HG02973 (cell line): Measurements from ENCODE around the gene KRT27.

Experiments
- ATAC-seq: cut with Tn5 transposase; IDR thresholded peaks from one replicate; pipeline ENCODE4 v1.9.1; 2021; ENCODE audit warnings: moderate library complexity; ENCODE audit not compliant: unreplicated experiment

The KRT27 gene

DNA sequence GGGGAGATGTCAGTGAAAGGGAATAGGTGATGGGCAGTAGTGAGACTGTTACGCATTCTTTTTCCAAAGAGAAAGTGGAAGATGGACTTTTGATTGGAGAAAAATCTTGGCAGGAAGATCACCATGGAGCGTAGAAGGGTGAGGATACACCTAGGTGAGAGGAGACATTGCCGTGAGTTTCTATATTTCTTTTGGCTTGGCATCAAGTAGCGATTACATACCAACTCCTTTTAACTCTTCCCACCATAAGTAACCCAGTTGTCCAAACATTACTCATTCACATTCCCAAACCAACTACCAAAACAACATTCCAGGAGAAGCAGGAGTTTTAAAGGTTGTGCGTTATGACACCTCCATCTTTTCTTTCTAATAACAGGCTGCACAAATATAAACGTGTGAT, 28.1 kb upstream of the KRT27 start:
- ATAC-seq: no peak

- ATAC-seq: no peak
Measured at GRCh38 chr17:40809721-40810421, 27.5 kb upstream of the KRT27 start.

DNA sequence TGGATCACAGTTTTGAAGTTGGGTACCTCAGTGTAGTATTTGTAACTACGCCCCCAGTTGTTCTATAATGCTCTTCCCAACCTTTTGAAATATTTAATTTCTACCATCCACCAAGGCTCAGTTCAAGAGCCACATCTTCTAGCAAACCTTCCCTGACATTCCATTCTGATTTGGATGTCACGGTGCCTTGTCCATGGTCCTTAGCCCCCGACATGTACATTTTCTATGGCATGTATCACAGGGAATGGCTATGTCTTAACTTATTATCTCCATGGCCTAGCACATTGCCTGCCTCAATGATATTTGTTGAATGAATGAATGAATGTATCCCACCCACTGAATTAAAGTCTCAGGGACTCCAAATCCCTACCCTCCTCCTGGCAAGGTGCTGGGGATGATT, 23.8 kb upstream of the KRT27 start:
- ATAC-seq: no peak

DNA sequence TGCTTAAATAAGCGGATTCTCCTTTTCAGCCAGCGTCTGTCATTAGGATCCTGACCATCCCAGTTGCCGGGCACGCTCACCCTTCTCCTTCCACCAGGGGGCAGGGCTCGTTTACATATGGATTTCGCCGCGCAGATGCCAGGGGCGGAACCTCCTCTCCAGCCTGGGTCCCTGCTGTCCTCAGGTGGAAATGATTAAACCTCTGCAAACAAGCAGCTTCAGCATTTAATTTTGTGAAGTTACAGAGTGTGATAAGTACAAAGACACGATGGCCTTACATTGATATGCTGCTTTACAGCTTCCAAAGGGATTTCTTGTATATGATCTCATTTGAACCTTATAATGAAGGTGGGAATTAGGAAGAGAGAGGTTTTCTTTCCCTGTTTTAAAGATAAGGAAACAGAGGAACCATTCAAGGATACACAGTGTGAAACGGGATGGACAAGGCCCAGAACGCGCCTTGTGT, 21.3 kb upstream of the KRT27 start:
- no peak for ATAC-seq

- ATAC-seq: no peak
Measured at GRCh38 chr17:40801157-40801556, 18.8 kb upstream of the KRT27 start.

DNA sequence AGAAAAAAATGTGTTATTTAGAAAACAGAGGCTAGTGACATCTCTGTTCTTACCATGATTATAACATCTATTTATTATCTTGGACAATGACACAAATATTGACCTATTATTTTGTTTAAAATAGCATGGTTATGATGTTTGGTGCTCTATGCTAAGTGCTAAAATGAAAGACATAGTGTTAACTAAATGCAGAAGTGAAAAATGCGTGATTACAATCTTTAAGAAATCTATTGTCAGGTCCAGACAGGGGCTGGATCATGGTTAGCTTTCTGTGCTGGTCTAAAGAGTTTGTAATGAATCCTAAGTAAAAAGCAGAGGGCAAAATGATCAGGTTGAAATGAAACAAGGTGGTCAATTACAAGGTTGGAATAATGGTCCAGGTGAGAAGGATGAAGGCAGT, 18.0 kb upstream of the KRT27 start:
- no peak for ATAC-seq

- no peak for ATAC-seq
Measured at GRCh38 chr17:40799859-40800258, 17.5 kb upstream of the KRT27 start, which contains the start of gene KRT28. TSS of gene KRT28 (minus strand) at chr17:40799959. CDS start at chr17:40799893, 66 bp downstream.

GRCh38 chr17:40796846-40797245, 14.5 kb upstream of the KRT27 start:
- ATAC-seq: no peak

DNA sequence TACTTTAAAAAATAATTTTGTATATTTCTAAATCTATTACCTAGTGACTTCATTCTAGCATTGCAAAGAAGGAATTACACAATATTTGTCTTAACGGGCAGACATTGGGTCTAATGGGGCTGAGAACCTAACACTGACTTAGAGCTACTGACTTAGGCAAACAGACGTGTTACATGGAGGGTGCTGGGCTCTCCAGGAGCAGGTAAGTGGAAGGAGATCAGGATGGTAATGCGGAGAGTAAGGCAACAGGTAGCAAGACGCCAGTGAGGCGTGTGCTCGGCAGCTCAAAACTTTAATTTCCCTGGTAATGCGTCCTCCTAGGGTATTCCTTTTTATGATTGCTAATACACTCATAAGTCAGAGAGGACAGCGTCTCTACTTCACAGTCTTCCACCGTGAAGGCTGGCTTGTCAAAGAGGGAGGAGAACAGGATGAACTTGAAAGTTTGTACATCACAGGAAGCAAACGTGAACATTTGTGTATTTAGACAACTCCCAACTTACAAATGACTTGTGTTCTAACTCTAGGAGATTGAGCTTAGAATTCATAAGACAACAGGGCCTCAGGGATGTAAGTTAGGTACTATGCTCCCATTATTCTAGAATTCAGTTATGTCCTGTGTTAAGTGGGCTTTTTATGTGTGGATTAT, 12.8 kb upstream of the KRT27 start:
- no peak for ATAC-seq

GRCh38 chr17:40794466-40794865, 12.1 kb upstream of the KRT27 start:
- no peak for ATAC-seq

DNA sequence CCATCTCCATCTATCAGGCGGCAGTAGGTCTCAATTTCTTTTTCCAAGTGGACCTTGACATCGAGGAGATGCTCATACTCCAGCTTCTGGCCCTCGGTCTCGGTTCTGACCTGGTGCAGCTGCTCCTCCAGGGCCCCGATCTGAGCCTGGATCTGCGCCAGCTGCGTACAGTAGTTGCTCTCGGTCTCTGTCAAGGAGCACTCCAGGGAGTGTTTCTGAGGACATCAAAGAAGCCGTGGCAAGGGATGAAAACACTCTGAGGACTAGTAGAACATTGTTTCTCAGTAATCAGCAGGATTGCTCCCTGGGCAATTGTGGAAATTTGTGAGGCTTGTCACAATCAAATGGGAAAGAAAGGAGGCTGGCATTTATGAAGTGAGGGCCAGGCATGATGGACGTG, 11.5 kb upstream of the KRT27 start:
- no peak for ATAC-seq

DNA sequence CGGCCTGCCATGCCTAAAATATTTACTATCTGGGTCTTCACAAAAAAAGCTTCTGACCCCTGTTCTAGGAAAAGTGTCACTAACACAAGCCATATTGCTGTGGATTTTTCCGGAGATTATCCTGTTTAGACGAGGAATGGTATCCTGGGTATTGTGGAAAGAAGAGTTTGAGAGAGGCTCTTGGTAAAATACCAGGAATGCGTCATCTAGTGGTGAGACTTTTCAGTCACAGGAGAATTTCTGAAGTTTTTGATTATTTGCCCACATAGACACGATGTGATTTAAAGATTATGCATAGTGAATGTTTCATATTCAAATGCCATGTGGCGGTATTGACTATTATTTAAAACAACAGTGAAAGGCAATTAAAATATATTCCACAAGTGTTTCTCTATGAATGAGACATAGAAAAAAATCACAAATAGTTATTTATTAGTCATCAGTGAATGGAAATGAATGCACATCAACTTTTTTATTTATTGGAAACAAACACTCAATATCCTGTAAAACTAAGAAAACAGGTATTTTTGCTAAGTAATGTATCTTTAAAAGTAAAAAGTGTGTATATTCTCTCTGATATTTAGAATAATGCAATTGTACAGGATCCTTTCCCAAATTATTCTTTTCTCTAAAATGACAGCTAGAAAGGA, 9.6 kb upstream of the KRT27 start:
- ATAC-seq: no peak

- ATAC-seq: no peak
Measured at GRCh38 chr17:40791111-40791510, 8.8 kb upstream of the KRT27 start.

DNA sequence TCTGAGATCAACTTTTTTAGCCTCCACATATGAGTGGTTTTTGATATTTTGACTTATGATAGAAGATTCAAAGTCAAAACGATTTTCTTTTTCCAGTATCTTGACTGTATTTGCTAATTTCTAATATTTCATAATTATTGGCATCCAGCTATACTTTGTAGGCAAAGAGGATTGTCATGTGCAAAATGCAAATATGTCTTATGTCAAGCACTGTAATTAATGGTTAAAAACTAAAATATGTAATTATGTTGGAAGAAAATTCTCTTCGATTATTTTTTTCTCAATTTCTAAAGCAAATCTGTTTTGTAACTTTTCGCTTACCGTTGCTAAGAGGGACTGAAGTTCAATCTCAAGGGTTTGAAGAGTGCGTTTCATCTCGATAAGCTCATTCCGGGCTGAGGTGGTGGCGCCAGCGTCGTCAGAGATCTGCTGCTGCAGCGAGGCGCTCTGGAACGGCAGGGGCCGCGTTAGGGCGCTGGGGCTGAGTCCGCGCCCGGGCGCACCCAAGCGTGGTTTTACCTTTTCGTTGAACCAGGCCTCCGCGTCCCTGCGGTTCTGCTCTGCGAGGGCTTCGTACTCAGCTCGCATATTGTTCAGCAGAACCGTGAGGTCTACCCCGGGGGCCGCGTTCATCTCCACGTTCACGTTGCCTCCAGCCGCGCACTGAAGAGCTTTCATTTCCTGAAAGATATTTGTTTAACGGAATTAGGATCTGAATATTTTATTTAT, 3.0 kb downstream of the KRT27 start:
- no peak for ATAC-seq

DNA sequence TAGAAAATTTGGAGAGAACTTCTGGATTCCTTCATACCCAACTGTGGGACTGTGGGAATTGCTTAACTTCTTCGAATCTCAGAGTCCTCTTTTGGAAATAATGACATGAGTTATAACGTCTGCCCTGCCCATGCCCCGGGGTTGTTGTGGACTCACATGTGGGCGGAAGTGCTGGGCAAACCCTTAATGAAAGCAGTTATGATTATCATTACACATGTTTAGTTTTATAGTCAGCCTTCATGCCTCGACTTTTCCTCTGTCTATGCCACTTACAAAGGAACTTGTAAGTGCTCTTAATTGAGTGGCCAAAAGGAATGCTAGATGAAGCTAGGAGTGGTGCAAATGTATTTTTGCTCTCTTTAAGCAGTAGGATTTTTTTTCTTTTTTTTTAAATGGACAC, 3.9 kb downstream of the KRT27 start:
- ATAC-seq: no peak

DNA sequence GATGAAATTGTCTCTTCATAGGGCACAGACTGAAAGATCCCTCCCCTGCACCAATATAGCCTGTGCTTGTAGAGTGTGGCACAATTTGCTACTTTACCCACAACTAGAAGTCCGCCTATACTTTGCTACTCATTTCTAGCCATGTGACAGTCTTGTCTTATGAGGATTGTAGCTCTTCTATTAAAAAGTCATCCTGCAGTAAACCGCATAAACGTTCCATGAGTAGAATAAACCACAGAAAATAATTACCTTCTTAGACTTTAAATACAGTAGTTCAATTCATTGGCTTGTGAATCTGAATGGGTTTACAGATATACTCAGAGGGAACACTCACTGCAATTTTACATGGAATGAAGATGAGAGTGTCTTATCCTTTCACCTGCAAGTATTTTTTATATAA, 4.4 kb downstream of the KRT27 start:
- no peak for ATAC-seq

DNA sequence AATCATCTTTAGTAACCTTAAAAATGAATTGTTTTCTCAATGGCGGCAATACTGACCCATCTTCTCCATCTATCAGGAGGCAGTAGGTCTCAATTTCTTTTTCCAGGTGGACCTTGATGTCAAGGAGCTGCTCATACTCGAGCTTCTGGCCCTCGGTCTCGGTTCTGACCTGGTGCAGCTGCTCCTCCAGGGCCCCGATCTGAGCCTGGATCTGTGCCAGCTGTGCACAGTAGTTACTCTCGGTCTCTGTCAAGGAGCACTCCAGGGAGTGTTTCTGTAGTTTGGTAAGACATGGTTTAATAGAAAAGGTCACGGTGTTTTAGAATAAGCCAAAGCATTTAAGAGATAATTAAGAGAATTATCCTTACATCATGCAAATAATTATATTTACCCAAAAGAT, 4.9 kb downstream of the KRT27 start:
- no peak for ATAC-seq

DNA sequence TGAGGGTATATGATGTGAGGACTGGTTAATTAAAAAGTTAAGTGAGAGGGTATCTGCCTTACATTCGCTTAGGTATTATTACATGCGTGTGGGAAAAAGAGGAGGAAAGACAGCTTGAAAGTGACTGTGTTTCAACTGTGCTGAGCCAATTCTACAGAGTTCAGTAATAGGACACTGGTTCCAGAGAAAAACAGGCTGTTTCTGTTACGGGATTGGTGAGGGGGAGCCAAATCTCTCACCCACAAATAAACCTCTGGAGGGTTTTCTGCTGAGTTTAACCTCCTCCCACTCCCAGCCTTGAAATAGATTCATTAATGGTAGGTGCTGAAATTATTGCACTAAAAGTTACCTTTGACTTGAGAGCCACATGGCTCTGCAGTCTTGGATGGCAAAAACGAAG, 6.4 kb downstream of the KRT27 start:
- ATAC-seq: no peak

- no peak for ATAC-seq
Measured at GRCh38 chr17:40772101-40772500, 10.2 kb downstream of the KRT27 start, which contains the start of gene KRT26. TSS of gene KRT26 (minus strand) at chr17:40772201. CDS start at chr17:40772113, 88 bp downstream.

GRCh38 chr17:40765657-40766056, 16.7 kb downstream of the KRT27 start:
- ATAC-seq: no peak

- no peak for ATAC-seq
Measured at GRCh38 chr17:40763752-40764151, 18.6 kb downstream of the KRT27 start.
